Tibial artery (tissue), 4 donors: ENCODE data around the gene CGNL1.

Experiments used
- DNase-seq, 2 donors: peaks; one replicate each; pipeline ENCODE4 v3.0.0-alpha.2; 2019
- H3K27ac ChIP-seq, 2 donors: fragments of 200-600 bp; sonication (generic) in 1 of 2; 1 replicate in 1 of 2; 2 replicates in 1 of 2; pipeline ENCODE4 v1.5.1; 2018 to 2019; ENCODE audit warnings: mild to moderate bottlenecking in 1 of 2
- H3K27me3 ChIP-seq, 2 donors: fragments of 200-600 bp; sonication (generic) in 1 of 2; one replicate each; pipeline versions ENCODE4 v1.5.1 to v1.6.0; 2016 to 2019
- H3K36me3 ChIP-seq, 3 donors: fragments of 200-600 bp; sonication (generic) in 2 of 3; one replicate each; pipeline ENCODE4 v1.5.1; 2016 to 2019; ENCODE audit warnings: mild to moderate bottlenecking in 2 of 3
- H3K4me1 ChIP-seq, 4 donors: fragments of 200-600 bp; sonication (generic) in 2 of 4; 1 replicate in 3 of 4; 2 replicates in 1 of 4; pipeline ENCODE4 v1.5.1; 2016 to 2019
- H3K4me3 ChIP-seq, 2 donors: fragments of 200-600 bp; sonication (generic) in 1 of 2; 1 replicate in 1 of 2; 2 replicates in 1 of 2; pipeline ENCODE4 v1.5.1; 2018 to 2019; ENCODE audit warnings: mild to moderate bottlenecking in 2 of 2
- H3K9me3 ChIP-seq, 3 donors: fragments of 200-600 bp; sonication (generic) in 1 of 3; one replicate each; pipeline ENCODE4 v1.5.1; 2016 to 2019
- intact Hi-C: fragments of 100-400 bp; cut with DNase I; formaldehyde crosslinking; loops from one replicate; pipeline ENCODE4 v1.15.0; 2023; ENCODE audit warnings: low total_unique reads
- TF ChIP-seq, protein P1 (sequence below), 2 experiments: fragments of 200-600 bp in 1 of 2; fragments of 450-650 bp in 1 of 2; IDR thresholded peaks; one replicate each; pipeline ENCODE4 v1.5.1; 2017 to 2019; ENCODE audit warnings: antibody characterized with exemption in 2 of 2, mild to moderate bottlenecking in 1 of 2, moderate library complexity in 1 of 2

Gene CGNL1

DNA sequence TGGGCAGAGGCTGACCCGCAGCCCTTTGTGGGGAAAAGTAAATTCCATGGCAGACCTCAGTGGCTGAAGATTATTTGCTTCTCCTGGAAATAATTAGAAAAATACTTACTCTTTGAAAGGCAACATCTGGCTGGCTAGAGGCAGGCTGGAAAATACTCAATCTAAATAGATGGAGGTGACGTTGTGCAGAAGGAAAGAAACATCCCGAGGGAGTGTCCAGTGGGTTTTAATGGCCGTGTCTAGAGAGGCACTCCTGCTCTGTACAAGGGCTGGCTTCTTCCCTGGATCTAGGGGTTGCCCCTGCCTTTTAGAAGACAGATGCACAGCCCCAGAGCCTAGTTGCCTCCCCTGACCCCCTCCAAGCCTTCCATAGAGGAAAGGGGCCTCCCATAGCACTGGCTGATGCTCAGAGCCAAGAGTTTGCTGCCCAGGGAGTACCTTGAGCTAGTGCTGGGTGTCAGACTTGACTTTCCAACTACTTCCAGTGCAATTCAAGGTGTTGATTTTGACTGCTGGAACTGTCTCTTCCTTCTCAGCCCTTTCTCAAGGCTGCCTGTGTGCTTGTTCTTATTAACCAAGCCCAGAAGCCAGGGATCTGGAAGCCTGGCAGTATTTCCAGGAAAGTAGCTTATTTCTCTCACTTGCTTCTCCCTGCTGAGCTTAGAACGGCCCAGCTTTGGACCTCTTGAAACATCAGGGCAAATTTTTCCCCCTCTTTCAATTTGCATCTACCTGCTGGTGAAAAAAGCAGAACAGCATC, 27.4 kb downstream of the CGNL1 start:
- H3K27ac ChIP-seq, result no peak overlapping the region
- intact Hi-C loops, result no loop called here
- H3K27me3 ChIP-seq, result no peaks in the 10 kb centered on the region
- H3K9me3 ChIP-seq, result no peaks in the 10 kb centered on the region
- TF ChIP-seq, protein P1, sequence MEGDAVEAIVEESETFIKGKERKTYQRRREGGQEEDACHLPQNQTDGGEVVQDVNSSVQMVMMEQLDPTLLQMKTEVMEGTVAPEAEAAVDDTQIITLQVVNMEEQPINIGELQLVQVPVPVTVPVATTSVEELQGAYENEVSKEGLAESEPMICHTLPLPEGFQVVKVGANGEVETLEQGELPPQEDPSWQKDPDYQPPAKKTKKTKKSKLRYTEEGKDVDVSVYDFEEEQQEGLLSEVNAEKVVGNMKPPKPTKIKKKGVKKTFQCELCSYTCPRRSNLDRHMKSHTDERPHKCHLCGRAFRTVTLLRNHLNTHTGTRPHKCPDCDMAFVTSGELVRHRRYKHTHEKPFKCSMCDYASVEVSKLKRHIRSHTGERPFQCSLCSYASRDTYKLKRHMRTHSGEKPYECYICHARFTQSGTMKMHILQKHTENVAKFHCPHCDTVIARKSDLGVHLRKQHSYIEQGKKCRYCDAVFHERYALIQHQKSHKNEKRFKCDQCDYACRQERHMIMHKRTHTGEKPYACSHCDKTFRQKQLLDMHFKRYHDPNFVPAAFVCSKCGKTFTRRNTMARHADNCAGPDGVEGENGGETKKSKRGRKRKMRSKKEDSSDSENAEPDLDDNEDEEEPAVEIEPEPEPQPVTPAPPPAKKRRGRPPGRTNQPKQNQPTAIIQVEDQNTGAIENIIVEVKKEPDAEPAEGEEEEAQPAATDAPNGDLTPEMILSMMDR (IDR thresholded peaks at IDR 0.05), result no peak
- H3K4me1 ChIP-seq, result peaks cover 0 to 3% (median 0%) of the 10 kb centered on the region in 4 donors
- no peak overlapping the region for H3K4me3 ChIP-seq
- no peaks in the 10 kb centered on the region for H3K36me3 ChIP-seq
- no peak for DNase-seq

- no peak overlapping the region for H3K27ac ChIP-seq
- no peak for DNase-seq
- intact Hi-C loops, result no loop called here
- peaks cover 0 to 3% (median 0%) of the 10 kb centered on the region in 4 donors for H3K4me1 ChIP-seq
- H3K27me3 ChIP-seq, result no peaks in the 10 kb centered on the region
- no peaks in the 10 kb centered on the region for H3K36me3 ChIP-seq
- TF ChIP-seq, protein P1 (IDR thresholded peaks at IDR 0.05), result no peak
- H3K9me3 ChIP-seq, result no peaks in the 10 kb centered on the region
- no peak overlapping the region for H3K4me3 ChIP-seq
Observed at GRCh38 chr15:57405133-57405532, 28.8 kb downstream of the CGNL1 start.

- DNase-seq, result no peak
- no peak overlapping the region for H3K27ac ChIP-seq
- intact Hi-C loops, result no loop called here
Observed at GRCh38 chr15:57406062-57406772, 29.9 kb downstream of the CGNL1 start.

DNA sequence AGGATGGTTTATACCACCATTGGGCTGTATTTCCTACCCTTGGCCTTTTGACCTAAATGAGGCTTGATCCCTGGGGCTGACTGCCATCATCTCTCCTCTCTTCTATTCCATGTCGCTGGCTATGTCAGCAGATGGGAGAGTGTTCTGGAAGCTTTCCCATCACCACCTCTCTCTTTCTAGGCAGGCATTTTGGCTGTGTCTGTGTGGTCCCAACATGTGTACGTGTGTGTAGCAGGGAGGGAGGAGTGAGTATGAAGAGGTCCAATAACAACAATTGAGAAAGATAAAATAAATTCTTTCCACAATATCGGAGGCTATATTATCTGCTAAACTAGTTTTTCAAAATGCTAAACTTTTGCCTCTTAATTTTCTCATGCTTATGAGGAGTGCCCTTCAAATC, 34.1 kb downstream of the CGNL1 start:
- no peak for DNase-seq
- TF ChIP-seq, protein P1 (IDR thresholded peaks at IDR 0.05), result no peak
- Histone ChIP-seq H3K27me3 (no peaks in the 10 kb centered on the region), H3K4me3 (no peak overlapping the region), H3K27ac (no peak overlapping the region), H3K4me1 (no peaks in the 10 kb centered on the region), H3K36me3 (no peaks in the 10 kb centered on the region), H3K9me3 (no peaks in the 10 kb centered on the region)
- intact Hi-C loops, result no loop called here

More at GRCh38 chr15:57406062-57406772, 29.9 kb downstream of the CGNL1 start:
- Histone ChIP-seq H3K4me3 (no peak overlapping the region), H3K4me1 (peaks cover 0 to 3% (median 0%) of the 10 kb centered on the region in 4 donors), H3K36me3 (no peaks in the 10 kb centered on the region), H3K27me3 (no peaks in the 10 kb centered on the region), H3K9me3 (no peaks in the 10 kb centered on the region)
- TF ChIP-seq, protein P1 (IDR thresholded peaks at IDR 0.05), result no peak

DNA sequence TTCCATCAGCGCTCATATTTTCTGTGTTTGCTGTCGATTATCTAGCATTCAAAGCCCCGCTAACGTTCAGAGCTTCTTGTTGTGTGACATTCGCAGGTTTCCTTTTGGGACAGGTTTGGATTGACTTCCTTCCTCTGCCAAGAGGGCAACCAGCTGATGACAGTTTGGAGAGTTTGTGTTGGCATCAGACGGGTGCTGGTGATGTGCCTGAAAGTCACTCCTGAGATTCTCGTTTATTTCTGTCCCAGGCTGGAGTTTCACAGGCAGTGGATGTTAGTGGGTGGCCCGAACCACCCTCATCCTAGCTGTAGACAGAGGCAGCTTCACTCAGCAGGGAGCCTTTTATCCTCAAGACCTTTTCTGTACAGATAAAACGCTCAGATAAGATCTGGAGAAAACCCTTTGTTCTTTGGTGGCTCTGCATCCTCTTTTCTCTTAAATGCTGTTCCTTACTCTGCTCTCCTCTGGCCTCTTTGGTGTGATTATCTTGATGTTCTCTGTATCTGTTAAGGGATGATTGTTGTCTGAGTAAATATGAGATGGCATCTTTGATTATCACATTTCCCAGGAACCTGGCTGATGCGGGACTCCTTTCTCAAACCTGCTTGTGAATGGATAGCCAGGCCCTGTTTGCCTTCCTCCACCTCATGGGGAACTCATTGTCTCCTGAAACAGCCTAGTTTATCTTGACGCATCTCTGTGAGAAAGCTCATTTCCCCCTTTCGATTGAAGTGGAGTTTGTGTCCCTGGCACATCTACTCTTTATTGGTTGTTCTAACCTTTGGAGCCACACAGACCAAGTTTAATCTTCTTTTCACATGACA, 35.9 kb downstream of the CGNL1 start:
- H3K27ac ChIP-seq, result no peak overlapping the region
- H3K9me3 ChIP-seq, result no peaks in the 10 kb centered on the region
- no peaks in the 10 kb centered on the region for H3K27me3 ChIP-seq
- intact Hi-C loops, result no loop called here
- no peaks in the 10 kb centered on the region for H3K4me1 ChIP-seq
- TF ChIP-seq, protein P1 (IDR thresholded peaks at IDR 0.05), result no peak
- no peak overlapping the region for H3K4me3 ChIP-seq
- H3K36me3 ChIP-seq, result no peaks in the 10 kb centered on the region
- DNase-seq, result no peak
